AG04449 (cell line): ENCODE results near the gene NEK9.

ENCODE experiments used
- CTCF ChIA-PET: fragments of 350-600 bp; formaldehyde crosslinking; extraction: SDS; loops from one replicate; lab custom pipeline; 2021; ENCODE audit warnings: antibody characterized with exemption; lab: Yijun Ruan, JAX
- POLR2A ChIA-PET: fragments of 400-600, 350-600 bp; formaldehyde crosslinking; extraction: SDS; loops from one replicate; lab custom pipeline; 2020; ENCODE audit warnings: antibody characterized with exemption, inconsistent platforms; lab: Yijun Ruan, JAX
- DNase-seq: peaks from one replicate; pipeline ENCODE4 v3.0.0-alpha.2; 2010; ENCODE audit warnings: low read depth, low spot score
- H3K4me3 ChIP-seq: 2 replicates; pipeline ENCODE4 v1.5.1; 2011; ENCODE audit warnings: low read depth, mild to moderate bottlenecking, control low read depth, low read length
- CTCF ChIP-seq: IDR thresholded peaks from one replicate; pipeline ENCODE4 v1.5.1; 2011; ENCODE audit warnings: mild to moderate bottlenecking, moderate library complexity, low read length, control low read depth, inconsistent platforms; ENCODE audit not compliant: insufficient read depth; ENCODE audit errors: missing control alignments

The NEK9 gene

DNA sequence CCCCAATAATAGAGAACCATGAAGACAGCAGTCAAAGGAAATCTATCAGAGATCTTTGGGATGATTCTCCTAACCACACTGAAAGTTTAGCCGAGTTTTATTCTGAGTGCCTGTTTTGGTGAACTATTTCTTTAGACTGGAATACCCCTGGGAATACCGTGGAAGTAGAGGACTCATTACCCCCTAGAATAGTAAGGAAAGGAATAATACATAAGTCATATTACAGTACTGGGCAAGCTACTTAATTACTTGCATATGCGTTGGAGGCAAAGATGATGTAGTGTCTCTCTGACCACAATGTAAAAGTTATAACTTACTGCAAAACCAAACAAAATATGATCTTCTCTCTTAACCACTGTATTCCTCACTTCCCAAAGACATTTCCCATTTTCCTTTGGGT is 32.0 kb downstream of the NEK9 start:
- no peak overlapping the region for H3K4me3 ChIP-seq
- no peak for TF ChIP-seq CTCF
- peak; percentile 12 for DNase-seq
- ChIA-PET CTCF (interaction anchor here (1.1 to 12.6 kb wide), 3 partner anchors 149 to 190 kb away, joined by 3 to 296 read pairs (median 7); no protein-coding TSS in a partner anchor), POLR2A (no interaction called here)

DNA sequence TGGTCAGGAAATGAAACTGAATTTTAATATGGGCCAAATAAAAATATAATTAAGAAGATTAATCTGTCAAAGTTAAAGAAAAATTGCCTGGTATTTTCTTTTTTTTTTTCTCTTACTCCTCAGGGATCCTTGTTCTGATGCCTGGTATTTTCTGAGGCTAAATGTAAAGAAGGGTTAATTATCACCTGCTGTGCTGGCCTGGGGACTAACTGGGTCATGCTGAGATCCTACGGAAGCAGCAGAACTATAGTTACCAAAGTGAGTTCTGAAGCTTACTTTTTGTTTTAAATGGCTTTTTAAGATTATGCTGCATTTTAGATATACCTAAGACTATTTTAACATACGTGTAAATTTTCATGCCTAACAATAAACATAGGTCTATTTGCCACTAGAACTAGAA is 34.1 kb downstream of the NEK9 start:
- ChIA-PET POLR2A (no interaction called here), CTCF (interaction anchor here (6.9 to 12.6 kb wide), 3 partner anchors 8 to 188 kb away, joined by 50 to 296 read pairs (median 182); partner anchors contain the start of gene PGF)
- no peak overlapping the region for H3K4me3 ChIP-seq
- TF ChIP-seq CTCF = no peak
- no peak for DNase-seq

GRCh38 chr14:75091251-75091650 is 35.6 kb downstream of the NEK9 start:
- no peak overlapping the region for H3K4me3 ChIP-seq
- ChIA-PET CTCF (interaction anchor here (1.1 to 12.6 kb wide), 13 partner anchors 9 to 231 kb away, joined by 3 to 296 read pairs (median 8); partner anchors contain the start of genes PGF and ZC2HC1C), POLR2A (no interaction called here)
- no peak for DNase-seq
- no peak for TF ChIP-seq CTCF

- ChIA-PET CTCF (interaction anchor here (0.9 to 12.6 kb wide), 20 partner anchors 10 to 231 kb away, joined by 3 to 296 read pairs (median 14); partner anchors contain the start of genes PGF, RPS6KL1 and ZC2HC1C), POLR2A (interaction anchor here (0.7 kb wide), 1 partner anchor 36 kb away, joined by 4 read pairs; the partner anchor contains the start of gene NEK9)
- no peak overlapping the region for H3K4me3 ChIP-seq
- DNase-seq = no peak
- no peak for TF ChIP-seq CTCF
Observed at GRCh38 chr14:75090353-75090752, 36.5 kb downstream of the NEK9 start.

GRCh38 chr14:75088566-75089373 is 38.1 kb downstream of the NEK9 start:
- DNase-seq = no peak
- TF ChIP-seq CTCF = peak; percentile 60
- CTCF ChIA-PET = interaction anchor here (0.6 to 12.6 kb wide), 59 partner anchors 8 to 480 kb away, joined by 3 to 296 read pairs (median 6); partner anchors contain the start of genes ACYP1, MLH3, PGF and PROX2
- POLR2A ChIA-PET = no interaction called here
- no peak overlapping the region for H3K4me3 ChIP-seq

- POLR2A ChIA-PET = no interaction called here
- H3K4me3 ChIP-seq = no peak overlapping the region
- TF ChIP-seq CTCF = no peak
- CTCF ChIA-PET = interaction anchor here (0.6 to 12.6 kb wide), 53 partner anchors 8 to 271 kb away, joined by 3 to 296 read pairs (median 8); partner anchors contain the start of genes ACYP1, MLH3, PGF and RPS6KL1
- no peak for DNase-seq
Observed at GRCh38 chr14:75088153-75088552, 38.7 kb downstream of the NEK9 start.
